Right hindlimb (tissue), 1 donor: Measurements from ENCODE around the gene RGS7.
"Not testable (repeated sequence)": the region's sequence is repeated elsewhere in the genome, so short reads cannot be mapped to it uniquely, and the experiment has no call there.

ENCODE experiments used
- DNase-seq: peaks from one replicate; pipeline ENCODE4 v3.0.0-alpha.2; 2018

RGS7 gene

DNA sequence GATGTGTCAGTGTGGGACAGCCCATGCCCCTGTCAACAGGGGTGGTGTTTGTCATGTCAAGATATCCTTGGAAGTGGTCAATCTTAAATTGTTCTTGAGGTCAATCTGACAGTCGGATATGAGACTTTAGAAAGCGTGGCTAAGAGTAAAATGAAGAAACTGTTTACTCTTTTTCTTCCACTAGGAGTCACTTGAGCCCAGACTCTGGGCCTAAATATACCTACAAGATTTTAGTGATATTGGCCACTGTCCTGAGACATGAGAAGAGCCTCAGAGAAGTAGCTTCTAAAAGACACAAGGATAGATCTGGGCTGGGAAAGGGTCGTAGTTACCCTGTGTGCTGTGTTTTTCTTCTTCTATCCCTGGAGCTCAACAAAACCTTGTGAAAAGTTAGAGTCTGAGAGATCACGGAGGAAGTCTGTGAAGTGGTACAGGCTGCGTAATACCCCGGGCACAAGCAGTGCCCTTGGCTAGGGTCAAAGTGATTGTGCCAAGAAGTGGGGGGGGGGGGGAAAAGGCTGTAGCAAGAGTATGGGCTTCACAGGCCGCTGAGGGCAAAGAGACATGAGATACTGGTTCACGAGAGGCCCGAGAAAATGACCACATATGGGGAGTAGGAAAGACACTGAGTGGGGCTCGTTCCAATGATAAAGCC, 389.8 kb downstream of the RGS7 start:
- no peak for DNase-seq

- DNase-seq = no peak
Observed at GRCh38 chr1:240965581-240966091, 391.4 kb downstream of the RGS7 start.

- DNase-seq = no peak
Observed at GRCh38 chr1:240962086-240962485, 394.9 kb downstream of the RGS7 start.

GRCh38 chr1:240956424-240956823, 400.6 kb downstream of the RGS7 start:
- no peak for DNase-seq

DNA sequence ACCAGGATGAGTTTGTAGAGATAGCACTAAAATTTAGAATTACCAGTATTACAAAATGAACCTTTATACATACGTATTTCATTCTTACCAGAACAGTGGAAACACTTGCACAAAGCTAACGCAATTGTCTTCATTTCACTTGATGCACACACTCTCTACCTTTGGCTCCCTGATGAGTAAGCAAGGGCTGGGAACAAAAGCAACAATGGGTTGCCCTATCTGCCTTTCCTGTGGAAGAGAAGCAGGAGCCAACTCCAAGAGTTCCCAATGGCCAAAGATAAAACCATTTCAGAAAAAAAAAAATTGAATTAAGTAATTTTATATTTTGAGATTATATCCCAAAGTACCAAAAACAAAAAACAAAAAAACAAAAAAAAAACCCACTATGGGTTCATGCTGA, 401.0 kb downstream of the RGS7 start:
- no peak for DNase-seq

DNA sequence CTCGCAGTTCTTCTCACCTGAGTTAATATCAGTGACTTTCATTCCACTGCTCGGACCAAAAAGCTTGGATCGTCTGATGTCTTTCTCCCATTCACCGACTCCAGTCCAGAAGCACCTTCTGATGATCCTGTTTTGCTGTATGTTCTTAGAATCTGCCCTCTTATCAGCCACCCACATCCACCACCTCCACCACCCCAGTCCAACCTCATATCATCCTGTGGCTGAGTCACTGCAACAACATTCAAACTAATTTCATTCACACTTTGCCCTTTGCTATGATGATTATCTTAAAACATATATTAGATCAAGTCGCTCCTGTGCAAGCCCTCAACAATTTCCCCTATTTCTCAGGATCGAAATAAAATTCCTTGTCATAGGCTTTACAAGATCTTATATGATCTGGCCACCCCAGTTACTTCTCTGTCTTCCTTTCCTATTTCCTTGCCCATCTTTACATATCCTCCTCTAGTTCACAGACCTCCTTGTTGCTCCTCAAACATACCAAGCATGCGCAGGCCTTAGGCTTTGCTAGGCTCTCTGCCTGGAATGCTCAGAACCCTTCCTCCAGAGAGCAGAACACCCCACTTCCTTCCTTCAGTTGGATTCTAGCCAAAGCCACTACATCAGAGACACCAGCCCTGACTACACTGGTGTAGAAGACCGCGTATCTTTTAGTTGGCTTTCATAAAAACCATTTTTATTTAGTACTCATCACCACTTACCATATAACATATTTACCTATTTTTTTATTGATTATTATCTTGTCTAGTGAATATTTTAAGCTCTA, 409.4 kb downstream of the RGS7 start:
- DNase-seq = no peak

- no peak for DNase-seq
Observed at GRCh38 chr1:240946926-240947325, 410.1 kb downstream of the RGS7 start.

GRCh38 chr1:240942901-240943300, 414.1 kb downstream of the RGS7 start:
- DNase-seq = no peak

DNA sequence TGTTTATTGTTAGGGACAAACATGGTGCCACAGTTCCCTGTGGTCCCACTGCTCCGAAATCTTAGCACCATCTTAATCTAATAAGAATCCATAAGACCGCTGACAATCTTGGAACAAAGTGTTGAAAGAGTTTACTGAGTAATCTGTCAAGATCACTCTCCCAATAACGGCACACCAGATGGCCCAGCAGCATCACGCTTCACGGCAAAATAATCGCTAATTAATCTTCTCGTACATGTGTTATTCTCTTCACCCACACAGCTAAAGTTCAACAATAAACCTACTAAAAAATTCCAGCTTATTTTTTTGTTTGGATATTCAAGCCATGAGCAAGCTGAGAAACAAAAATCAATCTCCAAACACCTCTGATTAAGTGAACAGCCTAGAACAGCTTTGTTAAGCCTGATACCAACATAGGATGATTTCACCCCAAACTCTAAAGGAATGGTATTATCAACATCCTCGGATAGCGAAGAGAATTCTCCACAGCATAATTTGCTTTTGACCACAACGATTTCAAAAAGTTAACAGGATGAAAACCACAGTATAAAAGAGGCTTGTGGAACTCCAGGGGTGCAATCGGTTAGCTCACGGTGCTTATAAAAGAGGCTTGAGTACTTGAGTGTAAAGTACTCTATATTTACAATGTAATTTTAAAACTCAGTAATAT, 415.2 kb downstream of the RGS7 start:
- no peak for DNase-seq

DNA sequence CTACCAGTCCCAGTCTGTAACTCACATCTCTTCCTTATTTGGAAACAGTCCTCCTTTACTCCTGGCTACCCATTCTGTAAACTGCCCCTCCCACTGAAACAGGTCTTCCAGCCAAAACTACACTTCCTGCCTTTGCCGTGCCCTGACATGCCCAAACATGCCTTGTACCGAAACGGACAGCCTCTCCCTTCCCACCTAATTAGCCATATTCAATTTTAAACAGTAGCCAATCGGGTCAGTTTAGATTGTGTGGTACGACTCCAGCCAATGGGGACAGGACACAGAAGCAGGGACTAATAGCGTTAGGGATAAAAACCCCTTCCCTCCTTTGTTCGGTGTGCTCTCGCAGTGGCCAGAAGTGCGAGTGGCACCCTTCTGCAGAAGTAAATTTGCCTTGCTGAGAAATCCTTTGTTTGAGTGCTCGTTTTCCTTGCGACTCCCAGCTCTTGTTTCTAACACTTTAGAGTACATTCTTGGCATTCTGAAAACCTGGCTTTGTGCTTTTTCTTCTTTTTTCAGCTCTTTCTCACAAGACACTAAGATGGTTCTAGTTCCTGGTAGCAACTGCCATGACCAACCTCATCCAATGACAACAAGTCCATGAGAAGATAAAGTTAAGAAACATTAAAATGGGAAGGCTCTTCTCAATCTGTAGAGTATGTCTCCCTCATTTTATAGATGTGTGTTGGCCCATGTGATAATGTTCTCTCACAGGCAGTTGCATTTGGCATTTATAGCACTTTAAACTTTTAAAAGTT, 419.9 kb downstream of the RGS7 start:
- DNase-seq = no peak

DNA sequence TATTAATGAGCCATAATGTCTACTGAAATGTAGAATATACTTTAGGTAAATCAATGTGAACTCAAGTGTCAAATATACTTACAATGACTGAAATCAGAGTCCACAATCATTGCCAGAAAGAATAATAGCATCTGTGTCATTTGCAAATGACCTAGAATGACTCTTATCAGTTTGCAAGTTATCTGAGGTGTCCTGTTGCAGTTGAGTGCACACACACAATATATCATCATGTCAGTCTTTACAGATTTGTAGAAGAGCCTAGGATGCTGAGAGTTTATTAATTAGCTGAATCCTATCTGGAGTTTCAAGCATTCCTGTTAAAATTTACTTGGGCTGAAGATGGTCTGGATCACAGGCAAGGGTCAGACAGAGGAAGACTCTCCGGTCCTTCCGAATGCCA, 421.1 kb downstream of the RGS7 start:
- DNase-seq = no peak

GRCh38 chr1:240931031-240931430, 426.0 kb downstream of the RGS7 start:
- DNase-seq = no peak

- DNase-seq = no peak
Observed at GRCh38 chr1:240928265-240928664, 428.7 kb downstream of the RGS7 start.

GRCh38 chr1:240927821-240928220, 429.2 kb downstream of the RGS7 start:
- no peak for DNase-seq

DNA sequence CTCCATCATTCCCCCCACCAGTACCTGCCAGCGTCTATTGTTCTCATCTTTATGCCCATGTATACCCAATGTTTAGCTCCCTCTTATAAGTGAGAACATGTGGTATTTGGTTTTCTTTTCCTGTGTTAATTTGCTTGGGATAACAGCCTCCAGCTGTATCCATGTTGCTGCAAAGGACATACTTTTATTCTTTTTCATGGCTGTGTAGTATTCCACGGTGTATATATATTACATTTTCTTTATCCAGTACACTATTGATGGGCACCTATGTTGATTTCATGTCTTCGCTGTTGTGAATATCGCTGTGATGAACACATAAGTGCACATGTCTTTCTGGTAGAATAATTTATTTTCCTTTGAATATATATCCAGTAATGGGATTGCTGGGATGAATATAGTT, 431.7 kb downstream of the RGS7 start:
- no peak for DNase-seq

DNA sequence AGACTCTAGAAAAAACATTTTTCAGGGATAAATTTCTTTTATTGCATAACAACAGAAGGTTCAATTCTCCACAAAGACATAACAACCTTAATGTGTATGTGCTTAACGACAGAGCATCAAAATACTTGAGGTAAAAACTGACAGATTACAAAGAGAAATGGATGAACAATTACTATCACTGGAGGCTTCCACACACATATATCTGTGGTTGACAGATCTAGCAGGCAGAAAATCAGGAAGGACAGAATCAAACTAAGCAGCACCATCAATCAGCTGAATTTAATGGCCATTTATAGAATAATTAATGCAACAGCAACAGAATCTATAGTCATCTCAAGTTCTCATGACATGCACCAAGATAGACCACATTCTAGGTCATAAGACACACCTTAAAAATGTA, 439.0 kb downstream of the RGS7 start:
- DNase-seq = no peak

GRCh38 chr1:240914506-240914905, 442.5 kb downstream of the RGS7 start:
- DNase-seq = no peak

DNA sequence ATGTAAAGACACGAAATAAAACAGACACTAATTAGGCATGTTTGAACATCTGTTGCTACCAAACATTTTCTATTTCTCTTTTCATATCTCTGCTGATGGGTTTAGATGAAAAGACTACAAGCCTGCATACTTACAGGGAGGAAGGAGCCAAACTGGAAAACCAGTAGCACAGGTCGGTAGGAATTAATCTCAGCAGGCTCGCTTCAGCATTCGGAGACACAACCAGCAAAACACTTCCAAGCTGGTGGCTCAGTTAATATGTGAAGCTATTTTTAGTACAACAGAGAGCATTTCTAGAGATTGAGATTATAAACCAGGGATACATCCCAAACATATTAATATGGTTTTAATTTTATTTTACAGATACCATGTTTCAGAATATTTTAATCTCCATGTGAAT, 444.2 kb downstream of the RGS7 start:
- DNase-seq = no peak

DNA sequence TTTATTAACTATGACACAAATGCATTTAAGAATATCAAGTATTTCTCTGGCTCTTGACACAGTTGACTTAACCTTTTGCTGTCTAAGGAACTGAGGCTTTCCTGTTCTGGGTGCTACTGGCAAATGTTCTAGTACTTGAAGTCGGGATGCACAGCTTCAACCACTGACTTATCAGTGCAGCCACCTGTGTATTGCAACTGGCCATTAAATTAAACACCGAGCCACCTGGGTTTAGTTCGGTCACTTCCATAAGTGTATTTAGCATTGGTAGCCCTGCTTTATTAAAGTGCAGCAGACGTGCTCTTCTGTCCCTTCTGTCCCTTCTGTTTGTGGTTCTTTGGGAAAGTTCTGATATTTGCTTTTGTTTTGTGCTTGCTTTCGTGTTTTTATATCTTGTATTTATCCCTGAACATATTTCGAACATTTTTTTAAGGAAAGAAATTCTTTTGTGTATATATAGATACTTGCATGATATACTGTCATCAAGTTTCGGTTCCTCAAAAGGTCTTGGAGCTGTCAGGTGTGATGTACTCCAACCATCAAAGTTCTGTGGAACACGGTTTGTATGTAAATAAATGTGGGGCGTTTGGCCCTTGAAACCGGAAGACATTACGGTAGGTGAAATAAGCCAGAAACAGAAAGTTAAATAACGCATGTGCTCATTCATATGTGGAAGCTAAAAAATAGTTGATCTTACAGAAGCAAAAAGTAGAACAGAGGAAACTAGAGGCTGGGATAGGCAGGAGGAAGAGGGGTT, 447.1 kb downstream of the RGS7 start:
- DNase-seq = no peak

GRCh38 chr1:240906477-240906876, 450.5 kb downstream of the RGS7 start:
- DNase-seq = no peak

DNA sequence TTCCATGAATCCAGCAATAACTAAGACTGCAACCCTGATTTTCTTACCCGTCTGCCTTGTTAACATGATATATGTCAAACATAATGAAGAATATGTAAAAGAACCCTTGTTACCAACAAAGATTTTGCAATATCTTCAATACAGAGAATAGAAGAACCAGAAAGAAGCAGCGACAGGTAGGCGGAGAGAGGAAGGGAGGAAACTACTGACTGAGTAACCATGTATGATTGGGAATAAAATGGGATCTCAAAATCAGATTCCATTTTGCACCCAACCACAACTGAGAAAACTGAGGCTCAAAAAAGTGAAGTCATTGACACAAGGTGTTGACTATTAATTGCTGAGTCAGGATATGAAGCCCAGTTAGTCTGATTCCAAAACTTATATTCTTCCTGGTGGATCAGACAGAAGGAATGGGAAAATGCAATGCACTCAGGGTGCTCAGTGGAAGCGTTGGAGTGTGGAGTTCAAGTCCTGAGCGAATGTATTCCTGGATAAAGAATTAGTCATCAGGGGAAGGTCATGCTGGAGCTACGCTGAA, 451.7 kb downstream of the RGS7 start:
- DNase-seq = no peak

- not testable (repeated sequence) for DNase-seq
Observed at GRCh38 chr1:240895424-240895823, 461.6 kb downstream of the RGS7 start.
